RWPE2 (cell line): ENCODE results near the gene TTC16.

Experiments used
- ATAC-seq: fragments of 200-7000 bp; cut with Tn5 transposase; 3 replicates; pipeline ENCODE4 v1.9.1; 2021; ENCODE audit warnings: low read depth
- DNase-seq: peaks from one replicate; pipeline ENCODE4 v3.0.0-alpha.2; 2020; ENCODE audit warnings: low spot score
- H3K27ac ChIP-seq: fragments of 450-650 bp; 2 replicates; pipeline ENCODE4 v1.5.1; 2017; ENCODE audit warnings: mild to moderate bottlenecking; ENCODE audit not compliant: poor library complexity, severe bottlenecking
- H3K27me3 ChIP-seq: fragments of 250-450 bp; sonication (Bioruptor Pico); 2 replicates; pipeline ENCODE4 v1.5.1; 2021; ENCODE audit warnings: mild to moderate bottlenecking, moderate library complexity; ENCODE audit not compliant: insufficient read depth, poor library complexity, severe bottlenecking
- H3K36me3 ChIP-seq: fragments of 250-450 bp; sonication (Bioruptor Pico); 2 replicates; pipeline ENCODE4 v1.5.1; 2020; ENCODE audit warnings: low read depth, mild to moderate bottlenecking, moderate library complexity
- H3K4me1 ChIP-seq: fragments of 250-450 bp; sonication (Bioruptor Pico); 2 replicates; pipeline ENCODE4 v1.5.1; 2021; ENCODE audit warnings: mild to moderate bottlenecking, moderate library complexity; ENCODE audit not compliant: insufficient read depth, poor library complexity, severe bottlenecking
- H3K4me3 ChIP-seq: fragments of 250-450 bp; sonication (Bioruptor Pico); 2 replicates; pipeline ENCODE4 v1.5.1; 2021; ENCODE audit warnings: mild to moderate bottlenecking, moderate library complexity; ENCODE audit not compliant: severe bottlenecking
- H3K9me3 ChIP-seq: fragments of 250-450 bp; sonication (Bioruptor Pico); 2 replicates; pipeline ENCODE4 v1.5.1; 2021; ENCODE audit warnings: mild to moderate bottlenecking, moderate library complexity; ENCODE audit not compliant: severe bottlenecking
- CTCF ChIP-seq: fragments of 450-650 bp; IDR thresholded peaks from one replicate; pipeline ENCODE4 v1.5.1; 2017; ENCODE audit warnings: mild to moderate bottlenecking, moderate library complexity; ENCODE audit not compliant: poor library complexity, severe bottlenecking

The TTC16 gene

GRCh38 chr9:127708952-127709587 lies 6.8 kb upstream of the TTC16 start:
- ATAC-seq (no peak), DNase-seq (no peak)
- TF ChIP-seq CTCF: no peak
- Histone ChIP-seq H3K27me3 (no peaks in the 10 kb centered on the region), H3K4me1 (no peaks in the 10 kb centered on the region), H3K36me3 (no peaks in the 10 kb centered on the region), H3K9me3 (no peaks in the 10 kb centered on the region), H3K27ac (no peak overlapping the region), H3K4me3 (no peak overlapping the region)

GRCh38 chr9:127710204-127710783 lies 5.6 kb upstream of the TTC16 start:
- ATAC-seq: no peak

GRCh38 chr9:127711226-127711701 lies 4.6 kb upstream of the TTC16 start:
- Histone ChIP-seq H3K4me3 (no peak overlapping the region), H3K9me3 (no peaks in the 10 kb centered on the region), H3K27me3 (no peaks in the 10 kb centered on the region), H3K27ac (no peak overlapping the region), H3K4me1 (no peaks in the 10 kb centered on the region), H3K36me3 (no peaks in the 10 kb centered on the region)
- TF ChIP-seq CTCF: no peak
- DNase-seq (no peak), ATAC-seq (no peak)

More at GRCh38 chr9:127710204-127710783, 5.6 kb upstream of the TTC16 start:
- Histone ChIP-seq H3K9me3 (no peaks in the 10 kb centered on the region), H3K27me3 (no peaks in the 10 kb centered on the region), H3K27ac (no peak overlapping the region), H3K4me3 (no peak overlapping the region), H3K36me3 (no peaks in the 10 kb centered on the region), H3K4me1 (no peaks in the 10 kb centered on the region)
- TF ChIP-seq CTCF: no peak
- no peak for DNase-seq

- Histone ChIP-seq H3K27ac (no peak overlapping the region), H3K27me3 (no peaks in the 10 kb centered on the region), H3K36me3 (no peaks in the 10 kb centered on the region), H3K4me3 (no peak overlapping the region), H3K4me1 (no peaks in the 10 kb centered on the region), H3K9me3 (no peaks in the 10 kb centered on the region)
- no peak for TF ChIP-seq CTCF
- DNase-seq (no peak), ATAC-seq (no peak)
These were observed 4.0 kb upstream of the TTC16 start for GRCh38 chr9:127711831-127712274.

- Histone ChIP-seq H3K27me3 (no peaks in the 10 kb centered on the region), H3K4me3 (no peak overlapping the region), H3K9me3 (no peaks in the 10 kb centered on the region), H3K27ac (no peak overlapping the region), H3K36me3 (no peaks in the 10 kb centered on the region), H3K4me1 (no peaks in the 10 kb centered on the region)
- TF ChIP-seq CTCF: no peak
- DNase-seq (peak; percentile 44), ATAC-seq (no peak)
These were observed 3.5 kb upstream of the TTC16 start for GRCh38 chr9:127712371-127712770.
